Measurements from ENCODE around the gene ANKRD24. TPM values are rescaled to one million over a fixed set of nuclear protein-coding genes. Genes with fewer than 3 reads are reported as not detected.
"Not testable (repeated sequence)": the region's sequence is repeated elsewhere in the genome, so short reads cannot be mapped to it uniquely, and the experiment has no call there.

ANKRD24 gene
- polyA plus RNA-seq, 3 donors, result 0.65 to 1.1 (median 0.76) TPM

GRCh38 chr19:4228765-4229178, 46.3 kb downstream of the ANKRD24 start:
- DNase-seq (ENCODE audit: low read depth in 3 of 3, low spot score in 2 of 3), result no peak

GRCh38 chr19:4229179-4229931, 46.9 kb downstream of the ANKRD24 start, which contains the start of gene EBI3:
EBI3 (plus strand) TSS chr19:4229523; CDS start chr19:4229551, 28 bp downstream.
- no peak for DNase-seq (ENCODE audit: low read depth in 3 of 3, low spot score in 2 of 3)

- DNase-seq (ENCODE audit: low read depth in 3 of 3, low spot score in 2 of 3), result not testable (repeated sequence)
These were observed 47.7 kb downstream of the ANKRD24 start for GRCh38 chr19:4230237-4230636.

- not testable (repeated sequence) for DNase-seq (ENCODE audit: low read depth in 3 of 3, low spot score in 2 of 3)
These were observed 49.0 kb downstream of the ANKRD24 start for GRCh38 chr19:4231521-4231920.

GRCh38 chr19:4232139-4232538, 49.6 kb downstream of the ANKRD24 start:
- DNase-seq (ENCODE audit: low read depth in 3 of 3, low spot score in 2 of 3), result not testable (repeated sequence)

- no peak for DNase-seq (ENCODE audit: low read depth in 3 of 3, low spot score in 2 of 3)
These were observed 50.3 kb downstream of the ANKRD24 start for GRCh38 chr19:4232614-4233281.

- no peak for DNase-seq (ENCODE audit: low read depth in 3 of 3, low spot score in 2 of 3)
These were observed 50.9 kb downstream of the ANKRD24 start for GRCh38 chr19:4233282-4233853.

GRCh38 chr19:4234142-4234861, 51.8 kb downstream of the ANKRD24 start:
- no peak for DNase-seq (ENCODE audit: low read depth in 3 of 3, low spot score in 2 of 3)

- DNase-seq (ENCODE audit: low read depth in 3 of 3, low spot score in 2 of 3), result no peak
These were observed 52.3 kb downstream of the ANKRD24 start for GRCh38 chr19:4234862-4235201.

GRCh38 chr19:4237510-4237909, 55.0 kb downstream of the ANKRD24 start:
- not testable (repeated sequence) for DNase-seq (ENCODE audit: low read depth in 3 of 3, low spot score in 2 of 3)

- DNase-seq (ENCODE audit: low read depth in 3 of 3, low spot score in 2 of 3), result no peak
These were observed 56.3 kb downstream of the ANKRD24 start for GRCh38 chr19:4238831-4239230.

GRCh38 chr19:4241824-4242430, 59.4 kb downstream of the ANKRD24 start:
- no peak for DNase-seq (ENCODE audit: low read depth in 3 of 3, low spot score in 2 of 3)

GRCh38 chr19:4245938-4246337, 63.4 kb downstream of the ANKRD24 start:
- not testable (repeated sequence) for DNase-seq (ENCODE audit: low read depth in 3 of 3, low spot score in 2 of 3)

- peak; percentile 99 for DNase-seq (ENCODE audit: low read depth in 3 of 3, low spot score in 2 of 3)
These were observed 64.5 kb downstream of the ANKRD24 start, which contains the start of gene YJU2 for GRCh38 chr19:4246767-4247593. YJU2 (plus strand) TSS chr19:4247080; CDS start chr19:4247147, 67 bp downstream.

GRCh38 chr19:4256563-4256962, 74.1 kb downstream of the ANKRD24 start:
- DNase-seq (ENCODE audit: low read depth in 3 of 3, low spot score in 2 of 3), result no peak

- no peak for DNase-seq (ENCODE audit: low read depth in 3 of 3, low spot score in 2 of 3)
These were observed 74.5 kb downstream of the ANKRD24 start for GRCh38 chr19:4257025-4257424.

GRCh38 chr19:4258181-4258580, 75.7 kb downstream of the ANKRD24 start:
- DNase-seq (ENCODE audit: low read depth in 3 of 3, low spot score in 2 of 3), result no peak

GRCh38 chr19:4260613-4261191, 78.2 kb downstream of the ANKRD24 start:
- DNase-seq (ENCODE audit: low read depth in 3 of 3, low spot score in 2 of 3), result no peak

GRCh38 chr19:4264812-4265211, 82.3 kb downstream of the ANKRD24 start:
- DNase-seq (ENCODE audit: low read depth in 3 of 3, low spot score in 2 of 3), result no peak
